Kidney epithelial cell (primary cell): ENCODE measurements around the gene LARP4B. TPM values are rescaled to one million over a fixed set of nuclear protein-coding genes. Genes with fewer than 3 reads are reported as not detected.

Experiments used
- DNase-seq: peaks from one replicate; pipeline ENCODE4 v3.0.0-alpha.2; 2010; ENCODE audit warnings: low read depth
- H3K27me3 ChIP-seq: 2 replicates; pipeline ENCODE4 v1.6.0; 2011; ENCODE audit warnings: low read length; ENCODE audit not compliant: control insufficient read depth, insufficient read depth
- H3K36me3 ChIP-seq: 2 replicates; pipeline ENCODE4 v1.5.1; 2011; ENCODE audit warnings: low read length; ENCODE audit not compliant: control insufficient read depth, insufficient read depth
- H3K4me3 ChIP-seq: 2 replicates; pipeline ENCODE4 v1.5.1; 2011; ENCODE audit warnings: low read depth, mild to moderate bottlenecking, control low read depth, low read length
- total RNA-seq: library from RNA; depleted of rRNA; stranded (reverse); fragments of >200 nt; gene quantifications from 2 replicates; pipeline ENCODE4 v1.2.3, GENCODE V29; 2015
- TF ChIP-seq, protein P1 (sequence below): IDR thresholded peaks from 2 replicates; pipeline ENCODE4 v1.5.1; 2011; ENCODE audit warnings: mild to moderate bottlenecking, moderate library complexity, low read length, control low read depth, inconsistent platforms; ENCODE audit not compliant: insufficient read depth, poor library complexity, severe bottlenecking

Gene LARP4B
- total RNA-seq, 1 donor from 2014 or later = 64.0 TPM

DNA sequence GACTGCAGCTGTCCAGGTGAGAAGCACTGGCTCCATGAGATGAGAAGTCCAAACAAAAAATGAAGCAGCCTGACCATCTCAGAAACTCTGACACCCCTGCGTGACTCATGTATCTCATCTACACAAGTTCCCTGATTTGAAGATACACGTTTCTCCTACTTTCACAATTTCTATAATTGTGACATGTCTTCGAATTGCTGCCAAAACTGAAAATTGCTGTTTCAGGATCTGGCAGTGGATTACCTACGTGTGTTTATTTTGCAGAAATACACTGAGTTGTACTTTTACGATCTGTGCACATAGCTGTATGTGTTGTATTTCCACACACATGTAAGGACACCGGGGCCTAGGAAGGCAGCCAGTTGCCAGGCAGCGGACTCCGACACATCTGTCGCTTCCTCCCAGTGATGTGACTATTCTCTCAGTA, 53.2 kb downstream of the LARP4B start:
- DNase-seq = no peak
- TF ChIP-seq, protein P1, sequence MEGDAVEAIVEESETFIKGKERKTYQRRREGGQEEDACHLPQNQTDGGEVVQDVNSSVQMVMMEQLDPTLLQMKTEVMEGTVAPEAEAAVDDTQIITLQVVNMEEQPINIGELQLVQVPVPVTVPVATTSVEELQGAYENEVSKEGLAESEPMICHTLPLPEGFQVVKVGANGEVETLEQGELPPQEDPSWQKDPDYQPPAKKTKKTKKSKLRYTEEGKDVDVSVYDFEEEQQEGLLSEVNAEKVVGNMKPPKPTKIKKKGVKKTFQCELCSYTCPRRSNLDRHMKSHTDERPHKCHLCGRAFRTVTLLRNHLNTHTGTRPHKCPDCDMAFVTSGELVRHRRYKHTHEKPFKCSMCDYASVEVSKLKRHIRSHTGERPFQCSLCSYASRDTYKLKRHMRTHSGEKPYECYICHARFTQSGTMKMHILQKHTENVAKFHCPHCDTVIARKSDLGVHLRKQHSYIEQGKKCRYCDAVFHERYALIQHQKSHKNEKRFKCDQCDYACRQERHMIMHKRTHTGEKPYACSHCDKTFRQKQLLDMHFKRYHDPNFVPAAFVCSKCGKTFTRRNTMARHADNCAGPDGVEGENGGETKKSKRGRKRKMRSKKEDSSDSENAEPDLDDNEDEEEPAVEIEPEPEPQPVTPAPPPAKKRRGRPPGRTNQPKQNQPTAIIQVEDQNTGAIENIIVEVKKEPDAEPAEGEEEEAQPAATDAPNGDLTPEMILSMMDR = no peak
- Histone ChIP-seq H3K4me3 (no peak overlapping the region), H3K27me3 (no peaks in the 10 kb centered on the region), H3K36me3 (peaks cover 3% of the 10 kb centered on the region)

DNA sequence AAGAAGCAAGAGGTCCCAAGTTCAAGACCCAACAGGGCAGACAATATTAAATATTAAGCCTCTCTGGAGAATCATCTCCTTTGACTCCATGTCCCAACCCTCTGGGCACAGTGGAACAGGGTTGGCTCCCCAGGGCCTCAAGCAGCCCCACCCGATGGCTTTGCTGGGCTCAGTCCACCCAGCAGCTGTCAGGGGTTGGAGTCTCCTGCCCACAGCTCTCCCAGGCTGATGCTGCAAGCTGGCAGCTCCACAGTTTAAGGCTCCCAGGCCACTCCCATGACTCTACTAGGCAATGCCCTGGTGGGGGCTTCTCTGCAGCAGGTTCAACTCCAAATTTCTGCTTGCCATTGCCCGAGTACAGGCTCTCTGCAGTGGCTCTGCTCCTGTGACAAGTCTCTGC, 55.1 kb downstream of the LARP4B start:
- Histone ChIP-seq H3K36me3 (peaks cover 3% of the 10 kb centered on the region), H3K27me3 (no peaks in the 10 kb centered on the region), H3K4me3 (no peak overlapping the region)
- DNase-seq = no peak
- TF ChIP-seq, protein P1 = no peak

DNA sequence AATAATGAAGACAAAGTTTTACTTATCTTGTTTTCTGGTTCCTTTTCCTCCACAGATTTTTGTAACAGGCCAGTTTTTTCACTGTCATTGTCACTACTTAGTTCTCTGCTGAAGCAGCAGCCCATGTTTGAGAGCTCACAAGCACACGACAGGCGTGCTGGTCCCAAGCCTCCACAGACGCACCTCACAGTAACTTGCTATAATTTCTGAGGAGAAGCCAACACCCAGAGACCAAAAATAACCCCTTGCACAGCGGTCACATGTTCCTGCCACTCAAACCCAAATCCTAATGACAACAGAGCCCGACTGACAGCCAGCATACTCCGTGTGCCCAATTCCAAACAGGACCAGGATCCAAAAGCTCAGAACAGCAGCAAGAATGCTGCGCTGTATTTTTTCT, 58.5 kb downstream of the LARP4B start:
- TF ChIP-seq, protein P1 = no peak
- Histone ChIP-seq H3K27me3 (no peaks in the 10 kb centered on the region), H3K36me3 (peaks cover 1% of the 10 kb centered on the region), H3K4me3 (no peak overlapping the region)
- DNase-seq = no peak

DNA sequence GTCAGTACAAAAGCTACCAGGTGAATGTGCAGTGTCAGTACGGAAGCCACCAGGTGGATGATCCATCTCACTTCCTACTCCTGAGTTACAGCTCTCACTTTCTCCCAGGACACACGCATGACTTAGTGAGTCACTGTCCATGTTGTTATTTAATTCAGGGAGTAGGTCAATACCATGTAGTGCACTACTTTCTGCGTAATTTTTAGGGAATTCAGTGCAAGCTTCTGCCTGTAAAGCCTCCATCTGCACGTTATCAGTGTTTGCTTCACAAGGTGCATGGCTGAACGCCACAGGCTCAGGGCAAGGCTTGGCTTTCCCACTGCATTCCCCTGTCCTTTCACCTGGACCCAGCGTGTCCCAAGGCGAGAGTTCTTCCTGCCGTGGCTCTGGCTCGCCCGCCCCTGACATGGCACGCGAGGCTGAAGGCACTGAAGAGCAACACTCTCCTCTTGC, 59.5 kb downstream of the LARP4B start:
- no peak overlapping the region for H3K4me3 ChIP-seq
- no peak for DNase-seq
- H3K27me3 ChIP-seq = no peaks in the 10 kb centered on the region
- TF ChIP-seq, protein P1 = no peak
- no peaks in the 10 kb centered on the region for H3K36me3 ChIP-seq

DNA sequence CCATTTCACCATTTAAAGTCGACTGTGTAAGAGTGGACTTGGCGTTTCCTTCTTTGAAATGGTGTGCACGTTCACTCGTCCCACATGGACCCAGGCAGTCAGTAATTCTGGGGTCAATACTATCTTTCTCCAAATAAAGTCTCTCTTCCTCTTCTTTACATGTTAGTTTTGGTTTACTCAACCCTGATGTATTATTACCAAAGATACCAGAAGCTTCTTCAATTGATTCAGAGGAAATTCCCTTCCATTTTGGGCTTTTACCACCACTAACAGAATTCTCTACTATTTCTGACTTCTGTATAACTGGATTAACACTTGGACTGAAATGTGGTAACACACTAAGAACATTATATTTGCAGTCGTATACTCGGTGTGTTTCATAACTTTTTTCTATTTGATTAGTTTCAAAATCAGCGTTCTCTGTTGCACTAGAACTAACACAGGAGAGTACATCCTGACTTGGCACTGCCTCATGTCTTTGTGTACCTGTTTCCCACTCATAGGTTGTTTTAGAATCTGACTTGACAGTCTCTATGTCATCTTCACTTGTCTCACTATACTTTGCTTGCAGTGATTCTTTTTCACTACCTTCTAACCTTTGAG, 60.8 kb downstream of the LARP4B start:
- no peak for DNase-seq
- no peak overlapping the region for H3K4me3 ChIP-seq

More for the DNA sequence above, 60.8 kb downstream of the LARP4B start:
- TF ChIP-seq, protein P1 = no peak
- no peaks in the 10 kb centered on the region for H3K36me3 ChIP-seq
- H3K27me3 ChIP-seq = no peaks in the 10 kb centered on the region
